ENCODE measurements around the gene NUCKS1. TPM values are rescaled to one million over a fixed set of nuclear protein-coding genes. Genes with fewer than 3 reads are reported as not detected.

Gene NUCKS1
- total RNA-seq (ENCODE audit: low replicate concordance) = 145 and 253 TPM in 2 replicates

- peak within 1 kb of the TSS; percentile 82 for H3K4me3 ChIP-seq (ENCODE audit: low read depth, low read length)
- DNase-seq (ENCODE audit: low read depth) = peak; percentile 100
- TF ChIP-seq CTCF (IDR thresholded peaks at IDR 0.05; ENCODE audit: insufficient read depth, low read length) = peak; percentile 29
These were observed at the start of gene NUCKS1 for GRCh38 chr1:205750138-205751035. NUCKS1 (minus strand) TSS chr1:205750182; CDS start chr1:205749973, 209 bp downstream.

GRCh38 chr1:205798577-205798976 is 48.6 kb upstream of the NUCKS1 start:
- TF ChIP-seq CTCF (IDR thresholded peaks at IDR 0.05; ENCODE audit: insufficient read depth, low read length) = no peak
- no peak for DNase-seq (ENCODE audit: low read depth)
- H3K4me3 ChIP-seq (ENCODE audit: low read depth, low read length) = no peak overlapping the region

- no peak overlapping the region for H3K4me3 ChIP-seq (ENCODE audit: low read depth, low read length)
- no peak for DNase-seq (ENCODE audit: low read depth)
- no peak for TF ChIP-seq CTCF (IDR thresholded peaks at IDR 0.05; ENCODE audit: insufficient read depth, low read length)
These were observed 47.2 kb upstream of the NUCKS1 start for GRCh38 chr1:205797168-205797567.

- no peak for TF ChIP-seq CTCF (IDR thresholded peaks at IDR 0.05; ENCODE audit: insufficient read depth, low read length)
- no peak for DNase-seq (ENCODE audit: low read depth)
These were observed 44.2 kb upstream of the NUCKS1 start for GRCh38 chr1:205794011-205794730.

GRCh38 chr1:205792961-205793673 is 43.1 kb upstream of the NUCKS1 start:
- no peak for TF ChIP-seq CTCF (IDR thresholded peaks at IDR 0.05; ENCODE audit: insufficient read depth, low read length)
- H3K4me3 ChIP-seq (ENCODE audit: low read depth, low read length) = no peak overlapping the region
- no peak for DNase-seq (ENCODE audit: low read depth)

More at GRCh38 chr1:205794011-205794730, 44.2 kb upstream of the NUCKS1 start:
- no peak overlapping the region for H3K4me3 ChIP-seq (ENCODE audit: low read depth, low read length)

- DNase-seq (ENCODE audit: low read depth) = no peak
- no peak for TF ChIP-seq CTCF (IDR thresholded peaks at IDR 0.05; ENCODE audit: insufficient read depth, low read length)
These were observed 42.5 kb upstream of the NUCKS1 start for GRCh38 chr1:205792481-205792881.

More at GRCh38 chr1:205792481-205792881, 42.5 kb upstream of the NUCKS1 start:
- H3K4me3 ChIP-seq (ENCODE audit: low read depth, low read length) = no peak overlapping the region
